IPS-18a (cell line): ENCODE measurements around the gene MXRA7.
A peak's percentile ranks its signal among the peaks of the same experiment; 100 is the strongest.
"Not testable (repeated sequence)": the region's sequence is repeated elsewhere in the genome, so short reads cannot be mapped to it uniquely, and the experiment has no call there.

Source experiments
- H3K27ac ChIP-seq: one replicate; pipeline ENCODE4 v1.5.1; 2013; ENCODE audit warnings: low read length
- H3K27me3 ChIP-seq: one replicate; pipeline ENCODE4 v1.6.1; 2013; ENCODE audit warnings: mild to moderate bottlenecking, low read length; ENCODE audit not compliant: control insufficient read depth, insufficient read depth
- H3K36me3 ChIP-seq: one replicate; pipeline ENCODE4 v1.6.1; 2013; ENCODE audit warnings: low read depth, low read length; ENCODE audit not compliant: control insufficient read depth
- H3K4me1 ChIP-seq: one replicate; pipeline ENCODE4 v1.6.1; 2013; ENCODE audit warnings: low read depth, low read length; ENCODE audit not compliant: control insufficient read depth
- H3K4me3 ChIP-seq: one replicate; pipeline ENCODE4 v1.5.1; 2013; ENCODE audit warnings: low read length
- H3K9ac ChIP-seq: one replicate; pipeline ENCODE4 v1.6.1; 2013; ENCODE audit warnings: mild to moderate bottlenecking, low read length, moderate library complexity
- H3K9me3 ChIP-seq: one replicate; pipeline ENCODE4 v1.6.1; 2013; ENCODE audit warnings: low read depth, low read length; ENCODE audit not compliant: control insufficient read depth

The MXRA7 gene

DNA sequence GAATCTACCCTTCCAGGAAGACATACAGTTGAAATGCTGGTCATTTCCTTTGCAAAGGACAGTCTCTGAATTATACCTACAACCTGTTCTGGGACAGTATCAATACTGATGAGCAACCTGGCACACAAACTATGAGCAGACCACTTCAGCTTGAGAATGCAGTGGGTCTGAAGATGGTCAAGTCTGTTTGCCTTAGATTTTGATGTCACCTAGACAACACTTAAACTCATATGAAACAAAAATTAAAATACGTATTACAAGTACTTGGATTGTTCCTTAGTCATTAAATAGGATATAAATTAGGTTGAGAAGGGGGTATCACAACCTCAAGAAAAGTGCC is 22.8 kb upstream of the MXRA7 start:
- no peaks in the 10 kb centered on the region for H3K9me3 ChIP-seq
- no peaks in the 10 kb centered on the region for H3K27me3 ChIP-seq
- H3K9ac ChIP-seq = no peak overlapping the region
- H3K4me1 ChIP-seq = peaks cover 12% of the 10 kb centered on the region
- H3K4me3 ChIP-seq = peak overlapping the region; percentile 90
- no peak overlapping the region for H3K27ac ChIP-seq
- H3K36me3 ChIP-seq = peaks cover 49% of the 10 kb centered on the region

DNA sequence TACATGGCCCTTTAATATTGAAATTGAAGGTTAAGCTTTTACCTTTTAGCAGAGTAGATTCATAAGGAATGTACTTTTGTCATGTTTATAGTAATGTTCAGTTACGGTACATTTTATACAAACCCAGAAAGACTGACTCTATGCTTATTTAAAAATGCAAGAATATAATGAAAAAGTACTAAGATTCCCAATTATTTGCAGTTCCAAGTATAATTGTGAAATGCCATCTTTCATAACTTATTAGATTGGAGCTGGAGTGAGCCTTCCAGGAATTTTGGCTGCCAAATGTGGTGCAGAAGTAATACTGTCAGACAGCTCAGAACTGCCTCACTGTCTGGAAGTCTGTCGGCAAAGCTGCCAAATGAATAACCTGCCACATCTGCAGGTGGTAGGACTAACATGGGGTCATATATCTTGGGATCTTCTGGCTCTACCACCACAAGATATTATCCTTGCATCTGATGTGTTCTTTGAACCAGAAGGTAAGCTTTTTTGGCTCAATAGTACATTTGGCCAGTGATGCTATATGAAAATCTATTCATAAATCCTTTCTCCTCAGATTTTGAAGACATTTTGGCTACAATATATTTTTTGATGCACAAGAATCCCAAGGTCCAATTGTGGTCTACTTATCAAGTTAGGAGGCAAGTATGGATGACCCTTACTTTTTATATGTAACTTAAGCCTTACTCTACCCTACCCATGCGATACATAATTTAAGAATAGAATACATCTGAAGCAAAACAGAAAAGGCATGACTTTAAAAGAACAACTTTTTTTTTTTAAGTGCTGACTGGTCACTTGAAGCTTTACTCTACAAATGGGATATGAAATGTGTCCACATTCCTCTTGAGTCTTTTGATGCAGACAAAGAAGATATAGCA is 22.2 kb upstream of the MXRA7 start:
- Histone ChIP-seq H3K4me1 (peaks cover 11% of the 10 kb centered on the region), H3K4me3 (peak overlapping the region; percentile 90), H3K9ac (no peak overlapping the region), H3K9me3 (no peaks in the 10 kb centered on the region), H3K36me3 (peaks cover 49% of the 10 kb centered on the region), H3K27me3 (no peaks in the 10 kb centered on the region), H3K27ac (no peak overlapping the region)

DNA sequence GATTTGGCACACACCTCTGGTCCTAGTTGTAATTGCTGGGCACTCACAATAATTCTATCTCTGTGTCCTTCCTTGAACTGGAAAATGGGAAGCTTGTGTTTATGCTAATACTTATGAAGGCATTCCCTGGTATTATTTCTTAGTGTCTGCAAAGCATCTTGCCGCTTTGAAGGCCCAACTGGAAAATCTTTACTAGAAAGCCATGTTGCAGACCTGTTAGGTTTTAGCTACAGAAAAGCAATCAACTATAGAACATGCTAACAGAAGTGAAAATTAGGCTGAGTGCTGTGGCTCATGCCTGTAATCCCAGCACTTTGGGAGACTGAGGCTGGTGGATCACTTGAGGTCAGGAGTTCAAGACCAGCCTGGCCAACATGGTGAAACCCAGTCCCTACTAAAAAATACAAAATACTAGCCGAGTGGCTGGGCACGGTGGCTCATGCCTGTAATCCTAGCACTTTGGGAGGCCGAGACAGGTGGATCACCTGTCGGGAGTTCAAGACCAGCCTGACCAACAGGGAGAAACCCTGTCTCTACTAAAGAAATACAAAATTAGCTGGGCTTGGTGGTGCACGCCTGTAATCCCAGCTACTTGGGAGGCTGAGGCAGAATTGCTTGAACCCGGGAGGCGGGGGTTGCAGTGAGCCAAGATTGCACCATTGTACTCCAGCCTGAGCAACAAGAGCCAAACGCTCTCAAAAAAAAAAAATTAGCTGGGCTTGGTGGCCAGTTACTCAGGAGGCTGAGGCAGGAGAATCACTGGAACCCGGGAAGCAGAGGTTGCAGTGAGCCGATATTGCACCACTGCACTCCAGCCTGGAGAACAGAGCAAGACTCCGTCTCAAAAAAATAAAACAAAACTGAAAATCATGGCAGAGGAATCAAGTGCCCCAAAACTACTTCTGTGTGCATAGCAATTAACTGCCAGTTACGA is 21.3 kb upstream of the MXRA7 start:
- H3K9me3 ChIP-seq, H3K4me3 ChIP-seq, H3K9ac ChIP-seq, H3K27ac ChIP-seq, H3K27me3 ChIP-seq: not testable (repeated sequence)
- peaks cover 18% of the 10 kb centered on the region for H3K4me1 ChIP-seq
- H3K36me3 ChIP-seq = peaks cover 49% of the 10 kb centered on the region

DNA sequence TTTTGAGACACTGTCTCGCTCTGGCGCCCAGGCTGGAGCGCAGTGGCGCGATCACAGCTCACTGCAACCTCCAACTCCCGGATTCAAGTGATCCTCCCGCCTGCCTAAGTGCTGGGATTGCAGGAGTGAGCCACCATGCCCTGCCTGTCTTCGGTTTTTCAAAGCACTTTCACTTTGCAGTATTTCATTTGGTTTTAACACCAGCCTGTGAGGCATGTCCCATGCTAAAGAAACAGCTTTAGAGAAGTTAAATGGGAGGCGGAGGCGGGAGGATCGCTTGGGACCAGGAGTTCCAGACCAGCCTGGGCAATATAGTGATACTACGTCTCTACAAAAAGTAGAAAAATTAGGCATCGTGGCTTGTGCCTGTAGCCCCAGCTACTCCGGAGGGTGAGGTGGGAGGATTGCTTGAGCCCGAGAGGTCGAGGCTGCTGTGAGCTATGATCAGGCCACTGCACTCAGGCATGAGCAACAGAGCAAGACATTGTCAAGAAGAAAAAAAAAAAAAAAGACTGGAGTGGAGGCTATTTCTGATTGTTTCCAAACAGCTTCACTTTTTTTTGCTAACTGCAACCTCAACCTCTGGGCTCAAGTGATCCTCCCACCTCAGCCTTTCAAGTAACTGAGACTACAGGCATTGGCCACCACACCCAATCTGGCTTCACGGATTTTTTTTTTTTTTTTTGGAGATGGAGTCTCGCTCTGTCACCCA is 17.1 kb upstream of the MXRA7 start:
- Histone ChIP-seq H3K9ac (peak overlapping the region; percentile 94), H3K9me3 (no peaks in the 10 kb centered on the region), H3K4me1 (peaks cover 9% of the 10 kb centered on the region), H3K27me3 (no peaks in the 10 kb centered on the region), H3K36me3 (peaks cover 29% of the 10 kb centered on the region), H3K27ac (peak overlapping the region; percentile 90), H3K4me3 (peak overlapping the region; percentile 88)

DNA sequence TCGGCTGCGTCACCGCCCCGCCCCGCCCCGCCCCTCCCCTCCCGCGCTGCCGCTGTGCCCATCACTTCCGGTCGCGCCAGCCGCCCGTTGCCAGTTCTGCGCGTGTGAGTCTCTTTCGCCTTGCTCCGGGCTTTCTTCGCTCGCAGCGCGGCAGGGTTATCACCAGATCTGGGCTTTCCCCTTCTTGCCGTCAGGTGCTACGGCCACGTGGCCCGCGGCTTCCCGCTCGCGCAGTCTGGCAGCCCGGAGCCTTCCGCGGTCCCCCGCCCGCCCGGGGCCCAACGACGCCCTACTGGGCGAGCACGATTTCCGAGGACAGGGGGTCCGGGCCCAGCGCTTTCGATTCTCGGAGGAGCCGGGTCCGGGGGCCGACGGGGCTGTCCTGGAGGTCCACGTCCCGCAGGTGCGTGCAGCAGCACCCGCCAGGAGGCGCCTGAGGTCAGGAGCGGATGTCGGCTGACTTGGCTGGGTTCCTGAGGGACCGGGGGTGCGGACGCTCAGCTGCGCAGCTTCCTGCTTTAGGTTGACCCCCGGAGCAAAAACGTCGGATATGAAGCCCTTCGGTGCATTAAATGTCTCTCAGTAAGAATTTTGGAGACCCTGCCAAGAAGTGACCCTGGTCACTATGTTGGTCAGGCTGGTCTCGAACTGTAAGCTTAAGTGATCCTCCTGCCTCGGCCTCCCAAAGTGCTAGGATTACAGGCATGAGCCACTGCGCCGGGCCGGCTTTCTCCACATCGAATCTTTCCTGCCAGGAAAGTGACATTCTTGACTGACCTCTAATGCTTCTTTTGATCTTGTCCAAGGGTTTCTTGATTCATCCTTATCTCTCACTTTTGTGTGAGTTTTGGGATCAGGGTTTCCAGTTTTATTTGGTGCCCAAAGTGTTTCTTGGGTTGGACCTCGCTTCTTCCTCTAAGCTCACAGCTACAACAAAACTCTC is 16.3 kb upstream of the MXRA7 start, which contains the start of gene METTL23:
Gene METTL23, plus strand, starts transcription at position 64 of the 943 bp plus-strand sequence. CDS start 2,872 bp downstream, outside the sequence.
- Histone ChIP-seq H3K4me1 (peaks cover 9% of the 10 kb centered on the region), H3K27me3 (no peaks in the 10 kb centered on the region), H3K9me3 (no peaks in the 10 kb centered on the region), H3K4me3 (peak within 1 kb of the TSS; percentile 88), H3K27ac (peak within 1 kb of the TSS; percentile 90), H3K9ac (peak within 1 kb of the TSS; percentile 94), H3K36me3 (peaks cover 27% of the 10 kb centered on the region)

DNA sequence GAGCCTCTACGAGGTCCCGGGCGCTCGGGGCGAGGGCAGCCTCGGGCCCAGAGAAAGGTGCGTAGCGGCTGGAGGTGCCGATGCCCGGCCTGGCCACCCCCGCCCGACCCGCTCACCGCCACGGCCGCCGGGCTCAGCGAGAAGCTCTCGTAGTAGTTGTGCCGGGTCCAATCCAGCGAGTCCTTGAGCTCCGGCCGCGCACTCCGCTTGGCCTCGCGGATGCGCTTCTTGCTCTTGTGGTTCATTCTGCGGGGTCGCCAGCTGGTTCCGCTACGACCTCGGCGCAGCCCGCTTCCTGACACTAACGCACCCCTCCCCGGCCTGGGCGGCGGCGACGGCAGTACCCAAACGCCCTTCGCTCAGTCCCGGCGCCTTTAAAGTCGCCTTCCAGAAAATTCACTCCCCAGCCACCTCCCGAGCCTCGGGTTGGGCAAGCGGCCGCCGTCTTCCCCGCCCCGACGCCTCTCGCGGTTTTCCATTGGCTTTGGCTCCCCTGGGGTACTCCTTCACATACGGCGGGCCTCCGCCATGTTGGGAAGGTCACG is 15.5 kb upstream of the MXRA7 start, which contains the start of gene JMJD6:
Gene JMJD6, minus strand, starts transcription at position 376 of the 545 bp plus-strand sequence. Its CDS starts 131 bp downstream, at position 245.
- Histone ChIP-seq H3K9me3 (no peaks in the 10 kb centered on the region), H3K27ac (peak within 1 kb of the TSS; percentile 90), H3K9ac (peak within 1 kb of the TSS; percentile 94), H3K4me1 (peaks cover 9% of the 10 kb centered on the region), H3K36me3 (peaks cover 28% of the 10 kb centered on the region), H3K4me3 (peak within 1 kb of the TSS; percentile 88), H3K27me3 (no peaks in the 10 kb centered on the region)

DNA sequence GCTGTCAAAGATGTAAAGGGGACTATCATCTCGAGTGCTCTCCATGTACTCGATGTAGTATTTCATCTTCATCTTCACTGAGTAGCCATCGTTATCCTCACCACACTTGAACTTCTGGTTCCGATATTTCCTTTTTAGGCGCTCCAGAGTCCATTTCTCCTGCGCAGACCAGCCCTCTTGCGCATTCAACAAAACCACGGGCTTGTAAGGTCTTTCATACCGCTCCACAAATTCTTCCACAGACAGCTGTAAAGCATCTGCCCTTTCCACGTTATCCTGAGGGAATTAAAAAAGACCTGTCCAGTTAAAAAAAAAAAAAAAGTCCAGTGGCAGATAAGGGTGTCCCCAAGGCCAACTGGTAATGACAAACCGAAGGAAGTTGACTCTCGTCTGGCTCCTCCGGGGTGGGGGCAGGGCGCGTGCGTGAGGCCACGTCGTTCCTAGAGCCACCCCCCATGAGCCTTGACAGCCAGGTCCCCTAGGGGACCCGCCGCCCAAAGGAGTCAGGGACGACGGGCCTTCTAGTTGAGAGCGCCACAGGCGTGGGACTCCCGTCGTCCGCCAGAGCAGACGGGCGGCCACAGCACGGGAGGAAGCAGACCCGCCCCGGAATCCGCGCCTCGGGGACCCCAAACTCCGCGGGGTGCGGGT is 14.9 kb upstream of the MXRA7 start:
- Histone ChIP-seq H3K4me1 (peaks cover 9% of the 10 kb centered on the region), H3K9ac (peak overlapping the region; percentile 59), H3K9me3 (no peaks in the 10 kb centered on the region), H3K27ac (no peak overlapping the region), H3K4me3 (peak overlapping the region; percentile 88), H3K36me3 (peaks cover 33% of the 10 kb centered on the region), H3K27me3 (no peaks in the 10 kb centered on the region)

DNA sequence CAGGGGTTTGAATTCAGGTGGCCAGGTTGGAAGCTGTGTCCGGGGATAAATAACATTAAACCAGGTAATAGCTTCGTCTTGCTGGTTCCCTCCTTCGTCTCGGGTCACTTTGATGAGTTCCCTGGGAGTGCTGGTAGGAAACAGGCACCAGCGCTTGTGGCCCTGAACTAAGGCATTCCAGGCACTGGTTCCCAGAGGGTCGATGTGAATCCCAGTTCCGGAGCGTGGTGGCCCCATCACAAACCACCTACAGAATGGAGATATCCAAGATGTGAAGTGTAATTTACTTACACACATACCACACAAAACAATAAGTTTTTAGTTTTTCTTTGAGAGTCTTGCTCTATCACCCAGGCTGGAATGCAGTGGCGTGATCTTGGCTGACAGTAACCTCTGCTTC is 13.0 kb upstream of the MXRA7 start:
- H3K9me3 ChIP-seq = no peaks in the 10 kb centered on the region
- no peak overlapping the region for H3K9ac ChIP-seq
- no peak overlapping the region for H3K27ac ChIP-seq
- peaks cover 9% of the 10 kb centered on the region for H3K4me1 ChIP-seq
- H3K4me3 ChIP-seq = no peak overlapping the region
- H3K36me3 ChIP-seq = peaks cover 48% of the 10 kb centered on the region
- H3K27me3 ChIP-seq = no peaks in the 10 kb centered on the region

DNA sequence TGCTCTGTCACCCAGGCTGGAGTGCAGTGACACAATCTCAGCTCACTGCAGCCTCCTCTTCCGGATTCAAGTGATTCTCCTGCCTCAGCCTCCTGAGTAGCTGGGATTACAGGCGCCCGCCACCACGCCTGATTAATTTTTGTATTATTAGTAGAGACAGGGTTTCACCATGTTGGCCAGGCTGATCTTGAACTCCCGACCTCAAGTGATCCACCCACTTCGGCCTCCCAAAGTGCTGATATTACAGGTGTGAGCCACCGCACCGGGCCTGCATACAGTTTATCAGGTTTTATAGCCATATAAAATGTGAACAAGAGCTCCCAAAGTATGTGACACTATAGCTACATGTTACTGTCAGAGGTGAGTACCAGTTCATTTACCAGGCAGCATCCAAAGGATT is 12.2 kb upstream of the MXRA7 start:
- H3K4me1 ChIP-seq, H3K27me3 ChIP-seq, H3K9ac ChIP-seq, H3K27ac ChIP-seq, H3K4me3 ChIP-seq, H3K9me3 ChIP-seq: not testable (repeated sequence)
- H3K36me3 ChIP-seq = peaks cover 56% of the 10 kb centered on the region

DNA sequence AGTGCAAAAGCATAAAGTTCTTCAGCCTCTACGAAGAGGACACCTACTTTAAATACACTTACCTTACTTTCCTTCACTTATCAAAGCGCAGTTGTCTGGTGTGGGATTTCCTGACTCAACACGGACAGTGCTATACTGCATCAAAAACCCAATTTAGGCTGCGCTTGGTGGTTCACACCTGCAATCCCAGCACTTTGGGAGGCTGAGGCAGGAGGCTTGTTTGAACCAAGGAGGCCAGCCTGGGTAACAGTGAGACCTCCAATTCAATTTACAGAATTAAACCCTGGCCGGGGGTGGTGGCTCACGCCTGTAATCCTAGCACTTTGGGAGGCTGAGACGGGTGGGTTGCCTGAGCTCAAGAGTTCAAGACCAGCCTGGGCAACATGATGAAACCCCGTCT is 11.5 kb upstream of the MXRA7 start:
- no peaks in the 10 kb centered on the region for H3K27me3 ChIP-seq
- H3K9me3 ChIP-seq = no peaks in the 10 kb centered on the region
- no peak overlapping the region for H3K9ac ChIP-seq
- no peak overlapping the region for H3K4me3 ChIP-seq
- peaks cover 3% of the 10 kb centered on the region for H3K4me1 ChIP-seq
- peaks cover 56% of the 10 kb centered on the region for H3K36me3 ChIP-seq
- no peak overlapping the region for H3K27ac ChIP-seq
